ENCODE results near the gene OGDH.

Gene OGDH

GRCh38 chr7:44622342-44623151 is 16.1 kb downstream of the OGDH start:
- Histone ChIP-seq H3K27me3 (no peaks in the 10 kb centered on the region), H3K4me3 (no peak overlapping the region), H3K36me3 (peaks cover 22 to 33% (median 27%) of the 10 kb centered on the region in 3 donors), H3K9me3 (no peaks in the 10 kb centered on the region), H3K4me1 (peaks cover 0 to 10% (median 5%) of the 10 kb centered on the region in 4 donors), H3K27ac (no peak overlapping the region)
- intact Hi-C loops (cut with DNase I; ENCODE audit: low total_unique reads): no loop called here
- no peak for DNase-seq
- TF ChIP-seq CTCF (IDR thresholded peaks at IDR 0.05): no peak

GRCh38 chr7:44624318-44624717 is 17.9 kb downstream of the OGDH start:
- Histone ChIP-seq H3K9me3 (no peaks in the 10 kb centered on the region), H3K4me1 (peaks cover 0 to 7% (median under 1%) of the 10 kb centered on the region in 4 donors), H3K4me3 (no peak overlapping the region), H3K36me3 (peaks cover 22 to 33% (median 23%) of the 10 kb centered on the region in 3 donors), H3K27me3 (no peaks in the 10 kb centered on the region), H3K27ac (no peak overlapping the region)
- DNase-seq: no peak
- no peak for TF ChIP-seq CTCF (IDR thresholded peaks at IDR 0.05)
- intact Hi-C loops (cut with DNase I; ENCODE audit: low total_unique reads): no loop called here

- no peak for DNase-seq
- intact Hi-C loops (cut with DNase I; ENCODE audit: low total_unique reads): no loop called here
- H3K27ac ChIP-seq: no peak overlapping the region
- H3K4me1 ChIP-seq: peaks cover 0 to 7% (median under 1%) of the 10 kb centered on the region in 4 donors
- TF ChIP-seq CTCF (IDR thresholded peaks at IDR 0.05): no peak
- H3K36me3 ChIP-seq: peaks cover 22 to 37% (median 26%) of the 10 kb centered on the region in 3 donors
- no peaks in the 10 kb centered on the region for H3K27me3 ChIP-seq
- H3K4me3 ChIP-seq: no peak overlapping the region
- H3K9me3 ChIP-seq: no peaks in the 10 kb centered on the region
Observed at GRCh38 chr7:44625526-44626471, 19.4 kb downstream of the OGDH start.

GRCh38 chr7:44626620-44627019 is 20.2 kb downstream of the OGDH start:
- H3K9me3 ChIP-seq: no peaks in the 10 kb centered on the region
- H3K27ac ChIP-seq: no peak overlapping the region
- no peak for TF ChIP-seq CTCF (IDR thresholded peaks at IDR 0.05)
- H3K27me3 ChIP-seq: no peaks in the 10 kb centered on the region
- peaks cover 22 to 37% (median 26%) of the 10 kb centered on the region in 3 donors for H3K36me3 ChIP-seq
- intact Hi-C loops (cut with DNase I; ENCODE audit: low total_unique reads): no loop called here
- no peak overlapping the region for H3K4me3 ChIP-seq
- H3K4me1 ChIP-seq: peaks cover 0 to 7% (median 1%) of the 10 kb centered on the region in 4 donors
- DNase-seq: no peak

GRCh38 chr7:44629829-44630522 is 23.5 kb downstream of the OGDH start:
- Histone ChIP-seq H3K4me1 (peaks cover 0 to 12% (median 8%) of the 10 kb centered on the region in 4 donors), H3K4me3 (no peak overlapping the region), H3K27me3 (no peaks in the 10 kb centered on the region), H3K27ac (no peak overlapping the region), H3K36me3 (peaks cover 19 to 30% (median 21%) of the 10 kb centered on the region in 3 donors), H3K9me3 (no peaks in the 10 kb centered on the region)
- no peak for DNase-seq
- TF ChIP-seq CTCF (IDR thresholded peaks at IDR 0.05): no peak
- intact Hi-C loops (cut with DNase I; ENCODE audit: low total_unique reads): no loop called here
